SK-N-SH treated with all-trans-retinoic acid at 6 μM for 48 hours (cell line): ENCODE measurements around the gene RREB1.

ENCODE experiments used
- ATAC-seq: fragments of 200-7000 bp; cut with Tn5 transposase; 3 replicates; pipeline ENCODE4 v1.9.1; 2020; ENCODE audit warnings: mild to moderate bottlenecking, moderate library complexity
- ARNTL ChIP-seq: fragments of 450-650 bp; formaldehyde crosslinking; IDR thresholded peaks from 2 replicates; pipeline ENCODE4 v1.5.0; 2020; ENCODE audit warnings: low read depth, mild to moderate bottlenecking, moderate library complexity, borderline replicate concordance
- BACH2 ChIP-seq: fragments of 250-450 bp; sonication (Bioruptor Pico); IDR thresholded peaks from 2 replicates; pipeline ENCODE4 v1.9.0; 2021; ENCODE audit warnings: mild to moderate bottlenecking, borderline replicate concordance
- ESRRG ChIP-seq: fragments of 250-450 bp; sonication (Bioruptor Pico); IDR thresholded peaks from 2 replicates; pipeline ENCODE4 v1.6.1; 2021; ENCODE audit warnings: mild to moderate bottlenecking
- GLIS3 ChIP-seq: fragments of 250-450 bp; sonication (Bioruptor Pico); IDR thresholded peaks from 2 replicates; pipeline ENCODE4 v1.5.0; 2020; ENCODE audit warnings: mild to moderate bottlenecking, moderate library complexity
- ISL1 ChIP-seq: fragments of 250-450 bp; sonication (Bioruptor Pico); IDR thresholded peaks from 2 replicates; pipeline ENCODE4 v2.1.2; 2022; ENCODE audit warnings: mild to moderate bottlenecking, moderate library complexity
- OSR1 ChIP-seq: fragments of 250-450 bp; sonication (Bioruptor Pico); IDR thresholded peaks from 2 replicates; pipeline ENCODE4 v1.8.0; 2022; ENCODE audit warnings: moderate library complexity, mild to moderate bottlenecking, inconsistent platforms
- PPARA ChIP-seq: fragments of 250-450 bp; sonication (Bioruptor Pico); IDR thresholded peaks from 2 replicates; pipeline ENCODE4 v1.5.0; 2020; ENCODE audit warnings: mild to moderate bottlenecking, borderline replicate concordance
- SNAI2 ChIP-seq: fragments of 250-450 bp; sonication (Bioruptor Pico); IDR thresholded peaks from 2 replicates; pipeline ENCODE4 v1.5.0; 2020; ENCODE audit warnings: mild to moderate bottlenecking, moderate library complexity
- TOX ChIP-seq: fragments of 250-450 bp; sonication (Bioruptor Pico); IDR thresholded peaks from 2 replicates; pipeline ENCODE4 v1.8.0; 2021; ENCODE audit warnings: mild to moderate bottlenecking, moderate library complexity, borderline replicate concordance
- ZC3H10 ChIP-seq: fragments of 250-450 bp; sonication (Bioruptor Pico); IDR thresholded peaks from 2 replicates; pipeline ENCODE4 v1.5.1; 2021; ENCODE audit warnings: mild to moderate bottlenecking, moderate library complexity
- ZFP3 ChIP-seq: fragments of 250-450 bp; sonication (Bioruptor Pico); IDR thresholded peaks from 2 replicates; pipeline ENCODE4 v1.5.0; 2020; ENCODE audit warnings: mild to moderate bottlenecking, moderate library complexity
- ZFP30 ChIP-seq: fragments of 450-650 bp; formaldehyde crosslinking; IDR thresholded peaks from 2 replicates; pipeline ENCODE4 v1.5.0; 2022; ENCODE audit warnings: mild to moderate bottlenecking, moderate library complexity
- ZNF565 ChIP-seq: fragments of 450-650 bp; formaldehyde crosslinking; conservative IDR thresholded peaks from 2 replicates; pipeline ENCODE4 v1.5.0; 2020; ENCODE audit warnings: low read depth, mild to moderate bottlenecking, moderate library complexity
- ZNF70 ChIP-seq: fragments of 450-650 bp; formaldehyde crosslinking; IDR thresholded peaks from 2 replicates; pipeline ENCODE4 v1.5.0; 2020; ENCODE audit warnings: mild to moderate bottlenecking, moderate library complexity
- ZNF8 ChIP-seq: fragments of 450-650 bp; formaldehyde crosslinking; IDR thresholded peaks from 2 replicates; pipeline ENCODE4 v1.5.0; 2020; ENCODE audit warnings: mild to moderate bottlenecking, moderate library complexity
- TF ChIP-seq, protein P1 (sequence below): fragments of 250-450 bp; sonication (Bioruptor Pico); IDR thresholded peaks from 2 replicates; pipeline ENCODE4 v1.8.0; 2020; ENCODE audit warnings: mild to moderate bottlenecking, moderate library complexity, borderline replicate concordance
- TF ChIP-seq, protein P2 (sequence below): fragments of 250-450 bp; sonication (Bioruptor Pico); IDR thresholded peaks from 2 replicates; pipeline ENCODE4 v1.5.1; 2020; ENCODE audit warnings: low read depth, mild to moderate bottlenecking, moderate library complexity
- TF ChIP-seq, protein P3 (sequence below): fragments of 250-450 bp; sonication (Bioruptor Pico); IDR thresholded peaks from 2 replicates; pipeline ENCODE4 v1.5.0; 2020; ENCODE audit warnings: mild to moderate bottlenecking, moderate library complexity

The RREB1 gene

DNA sequence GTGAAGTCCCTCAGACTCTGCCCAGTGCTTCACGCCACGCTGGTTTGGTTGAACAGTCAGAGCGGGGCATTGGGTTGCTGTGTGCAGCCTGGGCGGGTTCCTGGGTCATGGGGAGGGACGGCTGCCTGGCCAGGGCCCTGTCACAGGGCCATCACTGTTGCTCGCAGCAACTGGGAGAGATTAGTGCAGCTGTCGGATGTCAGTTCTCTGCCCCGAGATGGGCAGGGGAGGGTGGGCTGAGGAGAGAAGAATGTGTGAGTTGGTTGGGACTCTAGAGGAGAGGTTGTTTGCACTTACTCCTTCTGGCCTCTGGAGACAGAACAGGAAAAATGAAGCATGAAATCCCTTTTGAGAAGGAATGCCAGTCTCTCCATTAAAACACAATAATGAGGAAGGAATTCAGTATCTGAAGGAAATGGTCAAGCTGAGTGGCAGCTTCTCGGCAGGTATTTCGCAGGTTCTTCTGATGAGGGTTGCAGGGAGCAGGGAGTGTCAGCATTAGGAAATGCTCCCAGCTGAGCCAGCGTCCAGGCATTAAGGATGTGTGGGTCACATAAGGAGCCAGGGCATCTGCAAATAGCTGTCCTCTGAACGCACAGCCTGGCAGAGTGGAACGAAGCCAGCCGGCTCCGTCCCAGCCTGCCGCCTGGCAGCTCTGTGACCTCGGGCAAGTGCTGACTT lies 109.3 kb downstream of the RREB1 start (continued):
- TF ChIP-seq, protein P1, sequence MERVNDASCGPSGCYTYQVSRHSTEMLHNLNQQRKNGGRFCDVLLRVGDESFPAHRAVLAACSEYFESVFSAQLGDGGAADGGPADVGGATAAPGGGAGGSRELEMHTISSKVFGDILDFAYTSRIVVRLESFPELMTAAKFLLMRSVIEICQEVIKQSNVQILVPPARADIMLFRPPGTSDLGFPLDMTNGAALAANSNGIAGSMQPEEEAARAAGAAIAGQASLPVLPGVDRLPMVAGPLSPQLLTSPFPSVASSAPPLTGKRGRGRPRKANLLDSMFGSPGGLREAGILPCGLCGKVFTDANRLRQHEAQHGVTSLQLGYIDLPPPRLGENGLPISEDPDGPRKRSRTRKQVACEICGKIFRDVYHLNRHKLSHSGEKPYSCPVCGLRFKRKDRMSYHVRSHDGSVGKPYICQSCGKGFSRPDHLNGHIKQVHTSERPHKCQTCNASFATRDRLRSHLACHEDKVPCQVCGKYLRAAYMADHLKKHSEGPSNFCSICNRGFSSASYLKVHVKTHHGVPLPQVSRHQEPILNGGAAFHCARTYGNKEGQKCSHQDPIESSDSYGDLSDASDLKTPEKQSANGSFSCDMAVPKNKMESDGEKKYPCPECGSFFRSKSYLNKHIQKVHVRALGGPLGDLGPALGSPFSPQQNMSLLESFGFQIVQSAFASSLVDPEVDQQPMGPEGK (CRISPR knock-in tag): no peak
- TF ChIP-seq, all 23 proteins: peak for 0

DNA sequence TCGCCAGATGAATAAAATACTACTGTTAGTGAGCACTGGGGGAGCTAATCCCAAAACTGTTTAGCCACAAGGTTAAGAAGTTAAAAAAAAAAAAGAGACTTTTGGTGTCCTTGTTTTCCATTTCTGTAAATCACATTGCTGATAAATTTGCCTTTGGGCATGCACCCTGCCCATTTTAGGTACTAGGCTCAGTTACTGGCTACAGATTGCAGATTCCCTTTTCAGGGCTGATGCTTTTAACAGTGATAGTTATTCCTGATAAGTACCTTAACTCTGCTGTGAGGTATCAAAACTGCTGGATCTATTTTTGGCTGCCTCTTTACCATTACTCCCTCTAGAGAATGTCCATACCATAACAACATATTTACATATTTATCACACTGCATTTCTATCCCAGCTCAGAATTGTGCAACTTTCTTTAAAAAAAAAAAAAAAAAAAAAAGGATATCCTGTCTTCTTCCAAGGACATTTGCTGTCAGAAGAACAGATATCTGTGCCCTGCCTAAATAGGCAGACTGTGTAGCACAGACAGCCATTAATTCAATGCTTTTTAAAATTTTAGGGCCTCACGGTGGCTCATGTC lies 110.7 kb downstream of the RREB1 start:
- no peak for ATAC-seq
- TF ChIP-seq TOX (CRISPR knock-in tag) (no peak), GLIS3 (CRISPR knock-in tag) (no peak), ISL1 (CRISPR knock-in tag) (no peak), BACH2 (no peak), ZFP30 (CRISPR knock-in tag) (no peak), OSR1 (no peak), SNAI2 (CRISPR knock-in tag) (no peak), ZNF70 (no peak), ZC3H10 (CRISPR knock-in tag) (no peak)
- TF ChIP-seq, protein P2, sequence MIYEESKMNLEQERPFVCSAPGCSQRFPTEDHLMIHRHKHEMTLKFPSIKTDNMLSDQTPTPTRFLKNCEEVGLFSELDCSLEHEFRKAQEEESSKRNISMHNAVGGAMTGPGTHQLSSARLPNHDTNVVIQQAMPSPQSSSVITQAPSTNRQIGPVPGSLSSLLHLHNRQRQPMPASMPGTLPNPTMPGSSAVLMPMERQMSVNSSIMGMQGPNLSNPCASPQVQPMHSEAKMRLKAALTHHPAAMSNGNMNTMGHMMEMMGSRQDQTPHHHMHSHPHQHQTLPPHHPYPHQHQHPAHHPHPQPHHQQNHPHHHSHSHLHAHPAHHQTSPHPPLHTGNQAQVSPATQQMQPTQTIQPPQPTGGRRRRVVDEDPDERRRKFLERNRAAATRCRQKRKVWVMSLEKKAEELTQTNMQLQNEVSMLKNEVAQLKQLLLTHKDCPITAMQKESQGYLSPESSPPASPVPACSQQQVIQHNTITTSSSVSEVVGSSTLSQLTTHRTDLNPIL: no peak
- TF ChIP-seq, protein P3, sequence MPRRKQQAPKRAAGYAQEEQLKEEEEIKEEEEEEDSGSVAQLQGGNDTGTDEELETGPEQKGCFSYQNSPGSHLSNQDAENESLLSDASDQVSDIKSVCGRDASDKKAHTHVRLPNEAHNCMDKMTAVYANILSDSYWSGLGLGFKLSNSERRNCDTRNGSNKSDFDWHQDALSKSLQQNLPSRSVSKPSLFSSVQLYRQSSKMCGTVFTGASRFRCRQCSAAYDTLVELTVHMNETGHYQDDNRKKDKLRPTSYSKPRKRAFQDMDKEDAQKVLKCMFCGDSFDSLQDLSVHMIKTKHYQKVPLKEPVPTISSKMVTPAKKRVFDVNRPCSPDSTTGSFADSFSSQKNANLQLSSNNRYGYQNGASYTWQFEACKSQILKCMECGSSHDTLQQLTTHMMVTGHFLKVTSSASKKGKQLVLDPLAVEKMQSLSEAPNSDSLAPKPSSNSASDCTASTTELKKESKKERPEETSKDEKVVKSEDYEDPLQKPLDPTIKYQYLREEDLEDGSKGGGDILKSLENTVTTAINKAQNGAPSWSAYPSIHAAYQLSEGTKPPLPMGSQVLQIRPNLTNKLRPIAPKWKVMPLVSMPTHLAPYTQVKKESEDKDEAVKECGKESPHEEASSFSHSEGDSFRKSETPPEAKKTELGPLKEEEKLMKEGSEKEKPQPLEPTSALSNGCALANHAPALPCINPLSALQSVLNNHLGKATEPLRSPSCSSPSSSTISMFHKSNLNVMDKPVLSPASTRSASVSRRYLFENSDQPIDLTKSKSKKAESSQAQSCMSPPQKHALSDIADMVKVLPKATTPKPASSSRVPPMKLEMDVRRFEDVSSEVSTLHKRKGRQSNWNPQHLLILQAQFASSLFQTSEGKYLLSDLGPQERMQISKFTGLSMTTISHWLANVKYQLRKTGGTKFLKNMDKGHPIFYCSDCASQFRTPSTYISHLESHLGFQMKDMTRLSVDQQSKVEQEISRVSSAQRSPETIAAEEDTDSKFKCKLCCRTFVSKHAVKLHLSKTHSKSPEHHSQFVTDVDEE (CRISPR knock-in tag): no peak

GRCh38 chr6:7219310-7219709 lies 111.5 kb downstream of the RREB1 start:
- TF ChIP-seq ESRRG (CRISPR knock-in tag) (no peak), ZNF565 (no peak)
- TF ChIP-seq, all 23 proteins: peak for 0
- no peak for ATAC-seq

DNA sequence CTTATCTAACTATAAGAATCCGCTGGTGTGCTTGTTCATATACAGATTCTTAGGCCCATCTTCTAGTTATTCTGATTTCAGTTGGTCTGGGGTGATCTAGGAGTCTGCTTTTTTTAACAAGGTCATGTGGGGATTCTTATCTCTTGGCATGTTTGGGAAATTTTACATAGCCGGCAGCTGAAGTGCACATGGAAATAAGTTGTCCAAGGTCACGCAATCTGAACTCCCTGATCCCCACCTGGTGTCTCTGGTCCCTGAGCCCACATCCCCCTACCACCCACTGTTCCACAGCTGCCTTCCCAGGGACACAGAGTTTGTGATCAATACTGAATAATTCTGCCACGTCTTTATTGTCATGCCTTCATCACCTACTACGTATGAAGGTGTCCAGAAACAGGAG lies 114.4 kb downstream of the RREB1 start:
- no peak for ATAC-seq
- TF ChIP-seq ZNF8 (CRISPR knock-in tag) (no peak), SNAI2 (CRISPR knock-in tag) (no peak), PPARA (CRISPR knock-in tag) (no peak), TOX (CRISPR knock-in tag) (no peak), GLIS3 (CRISPR knock-in tag) (no peak), ZFP3 (no peak), ZFP30 (CRISPR knock-in tag) (no peak), ARNTL (no peak), ZNF70 (no peak)
- TF ChIP-seq, protein P2: no peak
- TF ChIP-seq, protein P1 (CRISPR knock-in tag): no peak
